Measurements from ENCODE around the gene PHB1.

PHB1 gene

GRCh38 chr17:49414622-49415350 is at the start of gene PHB1:
TSS of gene PHB1 (minus strand) at chr17:49414882. CDS start at chr17:49413264, 1,618 bp downstream.
- TF ChIP-seq REST (IDR thresholded peaks at IDR 0.05; ENCODE audit: low read depth): no peak
- TF ChIP-seq FOXM1 (IDR thresholded peaks at IDR 0.05; ENCODE audit: borderline replicate concordance, low read depth): no peak
- no peak for TF ChIP-seq EGR1 (IDR thresholded peaks at IDR 0.05)
- peak; percentile 98 for TF ChIP-seq MAX (IDR thresholded peaks at IDR 0.05)
- no peak for TF ChIP-seq RAD21 (IDR thresholded peaks at IDR 0.05; ENCODE audit: low read depth)
- TF ChIP-seq EP300 (IDR thresholded peaks at IDR 0.05; ENCODE audit: borderline replicate concordance): no peak; the same call in 1 of the 2 replicates
- TF ChIP-seq TEAD4 (IDR thresholded peaks at IDR 0.05): peak; percentile 34; the same call in 1 of the 2 replicates
- no peak; the same call in 1 of the 2 replicates for TF ChIP-seq YY1 (IDR thresholded peaks at IDR 0.05; ENCODE audit: low read depth)
- no peak for TF ChIP-seq ZBTB7A (IDR thresholded peaks at IDR 0.05; ENCODE audit: low read depth)
- TF ChIP-seq TAF1 (IDR thresholded peaks at IDR 0.05; ENCODE audit: low read depth): peak; percentile 77; the same call in 1 of the 2 replicates
- peak; percentile 45 for TF ChIP-seq USF1 (IDR thresholded peaks at IDR 0.05)
- TF ChIP-seq NFIC (IDR thresholded peaks at IDR 0.05): no peak
- TF ChIP-seq TCF12 (IDR thresholded peaks at IDR 0.05; ENCODE audit: low read depth): peak; percentile 68; the same call in 1 of the 2 replicates
- no peak; the same call in 1 of the 2 replicates for TF ChIP-seq CEBPB (IDR thresholded peaks at IDR 0.05)
- TF ChIP-seq CREB1 (IDR thresholded peaks at IDR 0.05; ENCODE audit: low read depth): peak; percentile 68; the same call in 1 of the 2 replicates

- no peak for TF ChIP-seq EP300 (IDR thresholded peaks at IDR 0.05; ENCODE audit: borderline replicate concordance)
- TF ChIP-seq RAD21 (IDR thresholded peaks at IDR 0.05; ENCODE audit: low read depth): no peak
- no peak for TF ChIP-seq ZBTB7A (IDR thresholded peaks at IDR 0.05; ENCODE audit: low read depth)
- TF ChIP-seq EGR1 (IDR thresholded peaks at IDR 0.05): no peak
- no peak for TF ChIP-seq TEAD4 (IDR thresholded peaks at IDR 0.05)
- TF ChIP-seq NFIC (IDR thresholded peaks at IDR 0.05): no peak
- no peak for TF ChIP-seq FOXM1 (IDR thresholded peaks at IDR 0.05; ENCODE audit: borderline replicate concordance, low read depth)
- no peak for TF ChIP-seq TAF1 (IDR thresholded peaks at IDR 0.05; ENCODE audit: low read depth)
- TF ChIP-seq CREB1 (IDR thresholded peaks at IDR 0.05; ENCODE audit: low read depth): no peak
- TF ChIP-seq YY1 (IDR thresholded peaks at IDR 0.05; ENCODE audit: low read depth): no peak
Measured at GRCh38 chr17:49464049-49464448, 49.4 kb upstream of the PHB1 start.

GRCh38 chr17:49461580-49461979 is 46.9 kb upstream of the PHB1 start:
- no peak for TF ChIP-seq FOXM1 (IDR thresholded peaks at IDR 0.05; ENCODE audit: borderline replicate concordance, low read depth)
- no peak for TF ChIP-seq TEAD4 (IDR thresholded peaks at IDR 0.05)
- no peak for TF ChIP-seq NFIC (IDR thresholded peaks at IDR 0.05)
- TF ChIP-seq EGR1 (IDR thresholded peaks at IDR 0.05): no peak
- no peak for TF ChIP-seq CREB1 (IDR thresholded peaks at IDR 0.05; ENCODE audit: low read depth)
- no peak for TF ChIP-seq CEBPB (IDR thresholded peaks at IDR 0.05)

GRCh38 chr17:49460401-49460800 is 45.7 kb upstream of the PHB1 start:
- TF ChIP-seq ZBTB7A (IDR thresholded peaks at IDR 0.05; ENCODE audit: low read depth): no peak
- TF ChIP-seq TEAD4 (IDR thresholded peaks at IDR 0.05): no peak
- TF ChIP-seq EGR1 (IDR thresholded peaks at IDR 0.05): no peak
- no peak for TF ChIP-seq USF1 (IDR thresholded peaks at IDR 0.05)

- TF ChIP-seq ZBTB7A (IDR thresholded peaks at IDR 0.05; ENCODE audit: low read depth) (no peak), EP300 (IDR thresholded peaks at IDR 0.05; ENCODE audit: borderline replicate concordance) (no peak), NFIC (IDR thresholded peaks at IDR 0.05) (no peak), TAF1 (IDR thresholded peaks at IDR 0.05; ENCODE audit: low read depth) (no peak), FOXM1 (IDR thresholded peaks at IDR 0.05; ENCODE audit: borderline replicate concordance, low read depth) (no peak), CEBPB (IDR thresholded peaks at IDR 0.05) (no peak), REST (IDR thresholded peaks at IDR 0.05; ENCODE audit: low read depth) (no peak), EGR1 (IDR thresholded peaks at IDR 0.05) (no peak), TCF12 (IDR thresholded peaks at IDR 0.05; ENCODE audit: low read depth) (no peak), YY1 (IDR thresholded peaks at IDR 0.05; ENCODE audit: low read depth) (no peak), RAD21 (IDR thresholded peaks at IDR 0.05; ENCODE audit: low read depth) (no peak)
Measured at GRCh38 chr17:49459401-49459984, 44.8 kb upstream of the PHB1 start.

Measured in Ishikawa (cell line).